GM21619 (cell line): Measurements from ENCODE around the gene HMGB2.

ENCODE experiments used
- ATAC-seq: cut with Tn5 transposase; IDR thresholded peaks from one replicate; pipeline ENCODE4 v1.9.1; 2021; ENCODE audit not compliant: unreplicated experiment

HMGB2 gene

DNA sequence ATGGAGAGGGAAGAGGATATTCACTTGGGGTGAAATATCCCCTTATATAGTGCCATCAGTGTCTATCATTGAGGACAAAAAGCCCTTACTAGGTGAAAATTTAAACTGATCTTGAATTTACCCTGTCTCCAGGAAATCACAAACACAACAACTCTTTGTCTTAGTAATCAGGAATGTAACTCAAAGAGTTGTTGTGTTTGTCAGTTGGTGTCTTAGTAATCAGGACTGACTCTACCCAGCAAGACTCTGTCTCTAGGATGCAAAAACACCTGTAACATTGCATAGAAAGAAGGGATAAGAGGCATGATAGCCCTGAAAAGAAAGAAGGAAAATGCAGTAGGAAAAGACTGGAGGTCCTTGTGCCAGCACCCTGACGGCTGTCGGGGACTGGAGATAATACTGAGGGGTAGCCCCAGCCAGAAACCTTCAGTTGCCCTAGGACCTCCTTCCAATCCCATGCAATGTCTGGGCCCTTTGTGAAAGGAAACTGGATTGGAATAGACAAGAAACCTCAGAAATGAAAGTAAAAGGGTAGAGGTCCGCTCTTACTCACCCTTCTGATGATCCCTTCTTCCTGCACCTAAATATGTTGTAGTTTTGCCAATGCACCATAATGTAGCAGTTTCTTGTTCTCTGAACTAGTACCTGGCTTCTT is 45.3 kb downstream of the HMGB2 start:
- ATAC-seq, result peak; percentile 57

GRCh38 chr4:173288296-173288695 is 45.9 kb downstream of the HMGB2 start:
- peak; percentile 67 for ATAC-seq

DNA sequence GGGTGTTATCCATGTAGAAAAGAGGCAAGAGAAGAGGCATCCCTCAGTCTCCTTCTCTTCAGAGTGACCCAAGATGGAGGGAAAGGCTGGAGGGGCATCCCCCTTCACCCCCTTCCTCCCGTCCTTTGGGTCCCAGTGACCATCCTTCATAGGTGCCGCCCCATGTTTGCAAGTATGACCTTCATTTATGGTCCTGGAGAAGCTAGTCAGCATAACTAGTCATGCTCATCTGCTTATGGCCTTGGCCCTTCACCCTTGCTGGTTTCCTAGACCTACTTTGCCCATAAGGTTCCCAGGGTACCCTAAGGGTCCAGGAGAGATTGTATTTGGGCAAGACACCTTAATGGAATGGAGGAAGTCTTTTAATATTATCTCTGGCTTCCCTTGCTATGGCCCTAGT is 46.7 kb downstream of the HMGB2 start:
- no peak for ATAC-seq

DNA sequence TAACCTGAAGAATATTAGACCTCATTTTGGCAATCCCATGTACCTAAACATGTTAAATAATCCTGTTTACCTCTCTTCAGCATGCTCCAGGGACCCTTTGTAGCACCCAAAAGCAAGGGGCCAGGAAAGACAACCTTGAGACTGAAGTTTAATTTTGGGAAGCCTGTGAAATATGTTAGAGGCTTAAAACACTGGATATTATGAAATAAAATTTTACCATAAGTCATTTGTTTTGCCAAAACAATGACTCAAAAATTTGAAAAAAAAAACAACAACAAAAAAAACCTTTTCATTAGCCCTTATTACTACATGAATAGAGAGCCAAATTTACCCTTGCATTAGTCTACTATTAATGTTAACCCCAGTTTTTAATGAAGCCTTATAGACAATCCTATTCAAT is 49.7 kb downstream of the HMGB2 start:
- no peak for ATAC-seq

- no peak for ATAC-seq
Observed at GRCh38 chr4:173282626-173283025, 51.5 kb downstream of the HMGB2 start.

GRCh38 chr4:173282256-173282562 is 51.9 kb downstream of the HMGB2 start:
- ATAC-seq, result no peak

DNA sequence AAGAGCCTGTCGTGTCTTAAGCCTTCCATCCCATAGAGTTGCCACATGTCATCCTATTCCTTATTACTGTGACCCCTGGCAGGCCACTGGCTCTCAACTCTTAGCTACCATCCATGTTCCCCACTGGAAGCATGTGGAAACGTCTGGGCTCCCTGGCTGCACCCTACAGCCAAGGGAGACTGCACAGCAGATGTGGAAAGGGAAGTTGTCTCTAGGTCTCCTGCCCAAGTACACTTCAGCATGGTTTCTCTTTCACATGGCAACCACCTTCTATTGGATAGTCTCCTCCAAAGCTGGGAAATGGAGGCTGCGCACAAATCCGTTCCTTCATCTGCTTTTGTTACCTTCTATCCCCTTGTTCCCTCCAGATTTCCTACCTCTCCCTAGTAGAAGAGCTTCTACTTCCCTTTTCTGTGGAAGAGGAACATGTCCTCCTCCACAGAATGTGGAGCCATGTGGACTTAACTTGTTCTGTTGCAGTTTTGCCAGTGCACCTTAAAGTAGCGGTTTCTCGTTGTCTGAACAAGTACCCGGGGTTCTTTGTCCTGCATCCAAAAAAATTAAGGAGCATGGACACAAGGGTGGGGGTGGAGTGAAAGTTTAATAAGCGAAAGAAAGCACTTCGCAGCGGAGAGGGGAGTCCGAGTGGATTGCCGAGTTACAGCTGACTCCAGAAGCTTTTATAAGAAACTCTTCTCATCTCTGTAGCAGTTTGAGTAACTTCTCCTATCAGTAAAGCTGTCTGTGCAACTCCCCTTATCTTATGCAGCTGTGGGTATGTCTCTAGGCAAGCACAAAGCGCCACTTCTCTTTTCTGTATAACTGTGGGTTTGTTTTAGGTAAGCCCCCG is 52.5 kb downstream of the HMGB2 start:
- ATAC-seq, result peak; percentile 63
